GM23338 (cell line): ENCODE results near the gene PRR33. TPM values are rescaled to one million over a fixed set of nuclear protein-coding genes. Genes with fewer than 3 reads are reported as not detected.

Experiments used
- ATAC-seq: fragments of 200-7000 bp; cut with Tn5 transposase; 3 replicates; pipeline ENCODE4 v1.9.1; 2020
- DNase-seq: peaks from one replicate; pipeline ENCODE4 v3.0.0-alpha.2; 2015; ENCODE audit warnings: low spot score
- H2AFZ ChIP-seq: fragments of 200-600 bp; sonication (generic); 2 replicates; pipeline ENCODE4 v1.8.0; 2016; ENCODE audit warnings: antibody characterized with exemption, mild to moderate bottlenecking, moderate library complexity
- H3F3A ChIP-seq: fragments of 200-600 bp; sonication (generic); replicated peaks from 2 replicates; pipeline ENCODE4 v1.8.0; 2017; ENCODE audit warnings: antibody characterized with exemption, mixed run types, low read depth
- H3K27ac ChIP-seq: fragments of 200-600 bp; sonication (generic); 2 replicates; pipeline ENCODE4 v1.6.1; 2016; ENCODE audit warnings: low read depth
- H3K27me3 ChIP-seq: fragments of 200-600 bp; sonication (generic); 2 replicates; pipeline ENCODE4 v1.8.0; 2016; ENCODE audit warnings: mild to moderate bottlenecking, mixed run types, moderate library complexity; ENCODE audit not compliant: insufficient read depth
- H3K36me3 ChIP-seq: fragments of 200-600 bp; sonication (generic); 2 replicates; pipeline ENCODE4 v1.8.0; 2016; ENCODE audit warnings: mild to moderate bottlenecking; ENCODE audit not compliant: insufficient read depth
- H3K4me1 ChIP-seq: fragments of 200-600 bp; sonication (generic); 2 replicates; pipeline ENCODE4 v1.8.0; 2016; ENCODE audit warnings: mild to moderate bottlenecking, moderate library complexity; ENCODE audit not compliant: insufficient read depth
- H3K4me2 ChIP-seq: fragments of 200-600 bp; sonication (generic); 2 replicates; pipeline ENCODE4 v1.7.1; 2017; ENCODE audit warnings: mixed run types
- H3K4me3 ChIP-seq: fragments of 200-600 bp; sonication (generic); 2 replicates; pipeline ENCODE4 v1.6.1; 2016; ENCODE audit warnings: mixed run types
- H3K79me2 ChIP-seq: fragments of 200-600 bp; sonication (generic); replicated peaks from 2 replicates; pipeline ENCODE4 v1.8.0; 2017; ENCODE audit warnings: mild to moderate bottlenecking; ENCODE audit not compliant: insufficient read depth
- H3K9me2 ChIP-seq: fragments of 200-600 bp; sonication (generic); 2 replicates; pipeline ENCODE4 v1.8.0; 2017; ENCODE audit not compliant: insufficient read depth
- H4K20me1 ChIP-seq: fragments of 200-600 bp; sonication (generic); replicated peaks from 2 replicates; pipeline ENCODE4 v1.8.0; 2017; ENCODE audit warnings: mild to moderate bottlenecking; ENCODE audit not compliant: insufficient read depth
- H3K27ac Mint-ChIP-seq: 2 replicates; pipeline ENCODE4 v1.8.0; 2020; ENCODE audit warnings: inconsistent platforms, mild to moderate bottlenecking, moderate library complexity, mixed read lengths
- H3K27me3 Mint-ChIP-seq: 3 replicates; pipeline ENCODE4 v1.8.0; 2022; ENCODE audit warnings: low read depth, mild to moderate bottlenecking, moderate library complexity, mixed read lengths, inconsistent platforms; ENCODE audit not compliant: insufficient read depth, poor library complexity
- H3K36me3 Mint-ChIP-seq: 3 replicates; pipeline ENCODE4 v1.8.0; 2021; ENCODE audit warnings: low read depth, mild to moderate bottlenecking, inconsistent platforms, moderate library complexity, mixed read lengths
- H3K4me1 Mint-ChIP-seq: 3 replicates; pipeline ENCODE4 v1.8.0; 2020; ENCODE audit warnings: mild to moderate bottlenecking, inconsistent platforms, mixed read lengths
- H3K4me3 Mint-ChIP-seq: 3 replicates; pipeline ENCODE4 v1.8.0; 2021; ENCODE audit warnings: moderate library complexity, mild to moderate bottlenecking, inconsistent platforms, mixed read lengths
- H3K9me3 Mint-ChIP-seq: 3 replicates; pipeline ENCODE4 v1.8.0; 2020; ENCODE audit warnings: moderate library complexity, mild to moderate bottlenecking, inconsistent platforms, mixed read lengths
- CREB1 ChIP-seq: fragments of 250-450 bp; sonication (Bioruptor Pico); IDR thresholded peaks from 2 replicates; pipeline ENCODE4 v1.5.0; 2020; ENCODE audit warnings: low read depth, mild to moderate bottlenecking, moderate library complexity
- CTCF ChIP-seq, 2 experiments: fragments of 200-600 bp in 1 of 2; sonication (generic) in 1 of 2; conservative IDR thresholded peaks; 2 replicates each; pipeline versions ENCODE4 v1.5.1 to v1.6.1; 2016 to 2017; ENCODE audit warnings: antibody characterized with exemption in 2 of 2, low read depth in 2 of 2, mild to moderate bottlenecking in 2 of 2, moderate library complexity in 1 of 2
- ETS1 ChIP-seq: IDR thresholded peaks from 2 replicates; pipeline ENCODE4 v1.6.1; 2016; ENCODE audit warnings: antibody characterized with exemption
- EZH2 ChIP-seq: fragments of 200-600 bp; sonication (generic); IDR thresholded peaks from one replicate; pipeline ENCODE4 v1.8.0; 2017; ENCODE audit warnings: antibody characterized with exemption, mild to moderate bottlenecking, low read depth; ENCODE audit not compliant: unreplicated experiment
- EZH2phosphoT487 ChIP-seq: fragments of 200-600 bp; sonication (generic); IDR thresholded peaks from one replicate; pipeline ENCODE4 v1.8.1; 2018; ENCODE audit warnings: antibody characterized with exemption; ENCODE audit not compliant: unreplicated experiment
- JUNB ChIP-seq: IDR thresholded peaks from one replicate; pipeline ENCODE4 v1.6.1; 2016; ENCODE audit warnings: antibody characterized with exemption; ENCODE audit not compliant: unreplicated experiment
- NANOG ChIP-seq: IDR thresholded peaks from 2 replicates; pipeline ENCODE4 v1.6.1; 2016; ENCODE audit warnings: antibody characterized with exemption, borderline replicate concordance
- POLR2AphosphoS5 ChIP-seq: IDR thresholded peaks from 2 replicates; pipeline ENCODE4 v1.6.1; 2016; ENCODE audit warnings: antibody characterized with exemption, low read depth
- STAT1 ChIP-seq: IDR thresholded peaks from one replicate; pipeline ENCODE4 v1.6.1; 2016; ENCODE audit warnings: antibody characterized with exemption; ENCODE audit not compliant: unreplicated experiment
- ZNF114 ChIP-seq: fragments of 250-450 bp; sonication (Bioruptor Pico); IDR thresholded peaks from 2 replicates; pipeline ENCODE4 v1.5.0; 2020; ENCODE audit warnings: mild to moderate bottlenecking, moderate library complexity
- ZNF331 ChIP-seq: fragments of 250-450 bp; sonication (Bioruptor Pico); IDR thresholded peaks from 2 replicates; pipeline ENCODE4 v1.5.0; 2020; ENCODE audit warnings: low read depth, mild to moderate bottlenecking, moderate library complexity
- polyA plus RNA-seq: library from polyadenylated mRNA; unstranded; fragments of >200 nt; fragmentation: Nextera tagmentation; extraction: Ambion mirVana; gene quantifications from 2 replicates; pipeline ENCODE4 v1.2.1, GENCODE V29; 2016
- total RNA-seq: library from RNA; depleted of rRNA; stranded (reverse); fragments of >200 nt; shearing (Covaris generic); gene quantifications from 2 replicates; pipeline ENCODE4 v1.2.3, GENCODE V29; 2014
- TF ChIP-seq, protein P1 (sequence below): IDR thresholded peaks from one replicate; pipeline ENCODE4 v1.6.1; 2018; ENCODE audit warnings: antibody characterized with exemption; ENCODE audit not compliant: unreplicated experiment
- TF ChIP-seq, protein P2 (sequence below): fragments of 250-450 bp; sonication (Bioruptor Pico); IDR thresholded peaks from 2 replicates; pipeline ENCODE4 v1.5.0; 2020; ENCODE audit warnings: mild to moderate bottlenecking, moderate library complexity

PRR33 gene
- total and polyA plus RNA-seq, 2 experiments from 2014 or later = not detected

DNA sequence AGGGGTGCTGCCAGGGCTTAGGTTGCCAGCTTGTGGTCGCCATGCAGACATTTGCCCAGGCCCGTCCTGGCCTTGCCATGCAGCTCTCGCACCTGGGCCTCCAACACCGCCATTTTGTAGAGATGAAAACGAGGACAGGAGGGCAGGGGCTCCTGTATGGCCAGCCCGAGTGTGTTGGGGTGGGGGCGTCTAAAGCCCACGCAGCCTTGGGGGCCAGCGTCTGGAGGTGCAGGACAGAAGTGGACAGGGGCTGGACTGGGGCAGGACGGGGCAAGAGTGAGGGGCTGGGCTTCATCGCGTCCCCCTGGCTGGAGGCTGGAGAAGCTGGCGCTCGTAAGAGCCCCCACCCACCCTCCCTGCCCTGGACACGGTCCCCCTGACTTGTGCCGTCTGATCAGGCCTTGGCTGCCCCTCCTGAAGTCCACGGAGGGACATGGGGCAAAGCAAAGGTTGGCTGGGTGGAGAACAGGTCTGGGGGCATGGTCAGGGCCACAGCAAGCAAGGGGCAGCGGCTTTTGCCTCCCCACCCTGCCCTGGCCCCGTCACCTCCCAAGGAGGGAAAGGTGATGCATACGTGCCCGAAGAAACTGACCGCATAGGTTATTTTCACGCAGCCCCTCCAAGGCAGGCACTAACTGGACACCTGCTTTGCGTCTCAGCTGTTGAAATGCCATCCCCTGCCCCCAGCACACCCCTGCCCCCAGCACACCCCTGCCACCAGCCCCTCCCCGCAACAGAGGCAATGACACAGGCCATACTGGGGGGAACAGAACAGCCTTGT is 28.6 kb upstream of the PRR33 start:
- Histone ChIP-seq H4K20me1 (no peaks in the 10 kb centered on the region), H3K27ac (no peak overlapping the region), H3K36me3 (no peaks in the 10 kb centered on the region), H3K4me2 (no peak overlapping the region), H3K4me1 (no peaks in the 10 kb centered on the region), H3K4me3 (no peak overlapping the region), H3F3A (no peaks in the 10 kb centered on the region), H2AFZ (no peak overlapping the region), H3K9me2 (no peaks in the 10 kb centered on the region), H3K27me3 (no peaks in the 10 kb centered on the region), H3K79me2 (no peaks in the 10 kb centered on the region)
- TF ChIP-seq STAT1 = no peak
- TF ChIP-seq ZNF331 (CRISPR knock-in tag) = no peak
- no peak for TF ChIP-seq CTCF (conservative IDR thresholded peaks at IDR 0.05; ENCODE audit: low read depth in 2 of 2)
- TF ChIP-seq EZH2phosphoT487 = no peak
- TF ChIP-seq ETS1 = no peak
- TF ChIP-seq, protein P1, sequence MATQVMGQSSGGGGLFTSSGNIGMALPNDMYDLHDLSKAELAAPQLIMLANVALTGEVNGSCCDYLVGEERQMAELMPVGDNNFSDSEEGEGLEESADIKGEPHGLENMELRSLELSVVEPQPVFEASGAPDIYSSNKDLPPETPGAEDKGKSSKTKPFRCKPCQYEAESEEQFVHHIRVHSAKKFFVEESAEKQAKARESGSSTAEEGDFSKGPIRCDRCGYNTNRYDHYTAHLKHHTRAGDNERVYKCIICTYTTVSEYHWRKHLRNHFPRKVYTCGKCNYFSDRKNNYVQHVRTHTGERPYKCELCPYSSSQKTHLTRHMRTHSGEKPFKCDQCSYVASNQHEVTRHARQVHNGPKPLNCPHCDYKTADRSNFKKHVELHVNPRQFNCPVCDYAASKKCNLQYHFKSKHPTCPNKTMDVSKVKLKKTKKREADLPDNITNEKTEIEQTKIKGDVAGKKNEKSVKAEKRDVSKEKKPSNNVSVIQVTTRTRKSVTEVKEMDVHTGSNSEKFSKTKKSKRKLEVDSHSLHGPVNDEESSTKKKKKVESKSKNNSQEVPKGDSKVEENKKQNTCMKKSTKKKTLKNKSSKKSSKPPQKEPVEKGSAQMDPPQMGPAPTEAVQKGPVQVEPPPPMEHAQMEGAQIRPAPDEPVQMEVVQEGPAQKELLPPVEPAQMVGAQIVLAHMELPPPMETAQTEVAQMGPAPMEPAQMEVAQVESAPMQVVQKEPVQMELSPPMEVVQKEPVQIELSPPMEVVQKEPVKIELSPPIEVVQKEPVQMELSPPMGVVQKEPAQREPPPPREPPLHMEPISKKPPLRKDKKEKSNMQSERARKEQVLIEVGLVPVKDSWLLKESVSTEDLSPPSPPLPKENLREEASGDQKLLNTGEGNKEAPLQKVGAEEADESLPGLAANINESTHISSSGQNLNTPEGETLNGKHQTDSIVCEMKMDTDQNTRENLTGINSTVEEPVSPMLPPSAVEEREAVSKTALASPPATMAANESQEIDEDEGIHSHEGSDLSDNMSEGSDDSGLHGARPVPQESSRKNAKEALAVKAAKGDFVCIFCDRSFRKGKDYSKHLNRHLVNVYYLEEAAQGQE = no peak
- no peak for TF ChIP-seq NANOG
- TF ChIP-seq EZH2 = no peak
- no peak for TF ChIP-seq ZNF114
- TF ChIP-seq, protein P2, sequence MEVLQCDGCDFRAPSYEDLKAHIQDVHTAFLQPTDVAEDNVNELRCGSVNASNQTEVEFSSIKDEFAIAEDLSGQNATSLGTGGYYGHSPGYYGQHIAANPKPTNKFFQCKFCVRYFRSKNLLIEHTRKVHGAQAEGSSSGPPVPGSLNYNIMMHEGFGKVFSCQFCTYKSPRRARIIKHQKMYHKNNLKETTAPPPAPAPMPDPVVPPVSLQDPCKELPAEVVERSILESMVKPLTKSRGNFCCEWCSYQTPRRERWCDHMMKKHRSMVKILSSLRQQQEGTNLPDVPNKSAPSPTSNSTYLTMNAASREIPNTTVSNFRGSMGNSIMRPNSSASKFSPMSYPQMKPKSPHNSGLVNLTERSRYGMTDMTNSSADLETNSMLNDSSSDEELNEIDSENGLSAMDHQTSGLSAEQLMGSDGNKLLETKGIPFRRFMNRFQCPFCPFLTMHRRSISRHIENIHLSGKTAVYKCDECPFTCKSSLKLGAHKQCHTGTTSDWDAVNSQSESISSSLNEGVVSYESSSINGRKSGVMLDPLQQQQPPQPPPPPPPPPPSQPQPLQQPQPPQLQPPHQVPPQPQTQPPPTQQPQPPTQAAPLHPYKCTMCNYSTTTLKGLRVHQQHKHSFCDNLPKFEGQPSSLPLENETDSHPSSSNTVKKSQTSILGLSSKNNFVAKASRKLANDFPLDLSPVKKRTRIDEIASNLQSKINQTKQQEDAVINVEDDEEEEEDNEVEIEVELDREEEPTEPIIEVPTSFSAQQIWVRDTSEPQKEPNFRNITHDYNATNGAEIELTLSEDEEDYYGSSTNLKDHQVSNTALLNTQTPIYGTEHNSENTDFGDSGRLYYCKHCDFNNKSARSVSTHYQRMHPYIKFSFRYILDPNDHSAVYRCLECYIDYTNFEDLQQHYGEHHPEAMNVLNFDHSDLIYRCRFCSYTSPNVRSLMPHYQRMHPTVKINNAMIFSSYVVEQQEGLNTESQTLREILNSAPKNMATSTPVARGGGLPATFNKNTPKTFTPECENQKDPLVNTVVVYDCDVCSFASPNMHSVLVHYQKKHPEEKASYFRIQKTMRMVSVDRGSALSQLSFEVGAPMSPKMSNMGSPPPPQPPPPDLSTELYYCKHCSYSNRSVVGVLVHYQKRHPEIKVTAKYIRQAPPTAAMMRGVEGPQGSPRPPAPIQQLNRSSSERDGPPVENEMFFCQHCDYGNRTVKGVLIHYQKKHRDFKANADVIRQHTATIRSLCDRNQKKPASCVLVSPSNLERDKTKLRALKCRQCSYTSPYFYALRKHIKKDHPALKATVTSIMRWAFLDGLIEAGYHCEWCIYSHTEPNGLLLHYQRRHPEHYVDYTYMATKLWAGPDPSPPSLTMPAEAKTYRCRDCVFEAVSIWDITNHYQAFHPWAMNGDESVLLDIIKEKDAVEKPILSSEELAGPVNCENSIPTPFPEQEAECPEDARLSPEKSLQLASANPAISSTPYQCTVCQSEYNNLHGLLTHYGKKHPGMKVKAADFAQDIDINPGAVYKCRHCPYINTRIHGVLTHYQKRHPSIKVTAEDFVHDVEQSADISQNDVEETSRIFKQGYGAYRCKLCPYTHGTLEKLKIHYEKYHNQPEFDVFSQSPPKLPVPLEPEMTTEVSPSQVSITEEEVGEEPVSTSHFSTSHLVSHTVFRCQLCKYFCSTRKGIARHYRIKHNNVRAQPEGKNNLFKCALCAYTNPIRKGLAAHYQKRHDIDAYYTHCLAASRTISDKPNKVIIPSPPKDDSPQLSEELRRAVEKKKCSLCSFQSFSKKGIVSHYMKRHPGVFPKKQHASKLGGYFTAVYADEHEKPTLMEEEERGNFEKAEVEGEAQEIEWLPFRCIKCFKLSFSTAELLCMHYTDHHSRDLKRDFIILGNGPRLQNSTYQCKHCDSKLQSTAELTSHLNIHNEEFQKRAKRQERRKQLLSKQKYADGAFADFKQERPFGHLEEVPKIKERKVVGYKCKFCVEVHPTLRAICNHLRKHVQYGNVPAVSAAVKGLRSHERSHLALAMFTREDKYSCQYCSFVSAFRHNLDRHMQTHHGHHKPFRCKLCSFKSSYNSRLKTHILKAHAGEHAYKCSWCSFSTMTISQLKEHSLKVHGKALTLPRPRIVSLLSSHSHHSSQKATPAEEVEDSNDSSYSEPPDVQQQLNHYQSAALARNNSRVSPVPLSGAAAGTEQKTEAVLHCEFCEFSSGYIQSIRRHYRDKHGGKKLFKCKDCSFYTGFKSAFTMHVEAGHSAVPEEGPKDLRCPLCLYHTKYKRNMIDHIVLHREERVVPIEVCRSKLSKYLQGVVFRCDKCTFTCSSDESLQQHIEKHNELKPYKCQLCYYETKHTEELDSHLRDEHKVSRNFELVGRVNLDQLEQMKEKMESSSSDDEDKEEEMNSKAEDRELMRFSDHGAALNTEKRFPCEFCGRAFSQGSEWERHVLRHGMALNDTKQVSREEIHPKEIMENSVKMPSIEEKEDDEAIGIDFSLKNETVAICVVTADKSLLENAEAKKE (CRISPR knock-in tag) = no peak
- TF ChIP-seq CREB1 (CRISPR knock-in tag) = no peak
- no peak for TF ChIP-seq POLR2AphosphoS5
- no peak for TF ChIP-seq JUNB
- Mint-ChIP-seq H3K27me3 (no peaks in the 10 kb centered on the region), H3K36me3 (no peaks in the 10 kb centered on the region), H3K4me3 (no peak overlapping the region), H3K27ac (no peak overlapping the region), H3K4me1 (no peaks in the 10 kb centered on the region), H3K9me3 (no peaks in the 10 kb centered on the region)
- ATAC-seq = no peak
- no peak for DNase-seq
